Fibroblast of lung (primary cell): ENCODE data around the gene MAMLD1.

Experiments
- EZH2 ChIP-seq: IDR thresholded peaks from 2 replicates; pipeline ENCODE4 v1.5.1; 2012; ENCODE audit warnings: low read length, control low read depth, mild to moderate bottlenecking; ENCODE audit errors: missing control alignments
- TF ChIP-seq, protein P1 (sequence below), 2 donors: IDR thresholded peaks in 1 of 2; conservative IDR thresholded peaks in 1 of 2; 1 replicate in 1 of 2; 2 replicates in 1 of 2; pipeline ENCODE4 v1.5.1; 2011 to 2012; ENCODE audit warnings: low read length in 2 of 2, control low read depth in 1 of 2, inconsistent platforms in 1 of 2, low read depth in 1 of 2, mild to moderate bottlenecking in 1 of 2

DNA sequence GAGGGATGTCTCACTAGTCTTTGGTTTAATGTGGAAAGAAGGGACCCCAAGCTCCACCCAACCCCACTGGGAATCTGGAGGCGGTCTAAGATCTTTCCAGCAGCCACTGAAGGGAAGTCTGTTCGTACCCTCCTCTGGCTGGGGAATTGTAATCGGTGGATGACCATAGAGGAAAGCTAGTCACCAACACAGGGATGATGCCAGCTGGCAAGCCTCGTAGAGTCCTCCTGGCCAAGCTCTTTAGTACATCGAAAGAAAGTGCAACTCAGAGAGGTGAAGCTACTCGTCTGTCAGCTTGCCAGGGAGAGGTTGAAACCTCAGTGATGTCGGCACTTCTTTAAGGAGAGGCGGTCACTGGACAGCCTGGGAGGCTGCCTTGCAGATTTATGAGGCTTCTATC, 58.7 kb downstream of the MAMLD1 start:
- TF ChIP-seq, protein P1, sequence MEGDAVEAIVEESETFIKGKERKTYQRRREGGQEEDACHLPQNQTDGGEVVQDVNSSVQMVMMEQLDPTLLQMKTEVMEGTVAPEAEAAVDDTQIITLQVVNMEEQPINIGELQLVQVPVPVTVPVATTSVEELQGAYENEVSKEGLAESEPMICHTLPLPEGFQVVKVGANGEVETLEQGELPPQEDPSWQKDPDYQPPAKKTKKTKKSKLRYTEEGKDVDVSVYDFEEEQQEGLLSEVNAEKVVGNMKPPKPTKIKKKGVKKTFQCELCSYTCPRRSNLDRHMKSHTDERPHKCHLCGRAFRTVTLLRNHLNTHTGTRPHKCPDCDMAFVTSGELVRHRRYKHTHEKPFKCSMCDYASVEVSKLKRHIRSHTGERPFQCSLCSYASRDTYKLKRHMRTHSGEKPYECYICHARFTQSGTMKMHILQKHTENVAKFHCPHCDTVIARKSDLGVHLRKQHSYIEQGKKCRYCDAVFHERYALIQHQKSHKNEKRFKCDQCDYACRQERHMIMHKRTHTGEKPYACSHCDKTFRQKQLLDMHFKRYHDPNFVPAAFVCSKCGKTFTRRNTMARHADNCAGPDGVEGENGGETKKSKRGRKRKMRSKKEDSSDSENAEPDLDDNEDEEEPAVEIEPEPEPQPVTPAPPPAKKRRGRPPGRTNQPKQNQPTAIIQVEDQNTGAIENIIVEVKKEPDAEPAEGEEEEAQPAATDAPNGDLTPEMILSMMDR (conservative IDR thresholded peaks at IDR 0.05 in 1 of 2, IDR thresholded peaks at IDR 0.05 in 1 of 2; ENCODE audit: low read depth in 1 of 2, low read length in 2 of 2) = no peak
- no peak for TF ChIP-seq EZH2
